ENCODE data around the gene FAM209B.

FAM209B gene

DNA sequence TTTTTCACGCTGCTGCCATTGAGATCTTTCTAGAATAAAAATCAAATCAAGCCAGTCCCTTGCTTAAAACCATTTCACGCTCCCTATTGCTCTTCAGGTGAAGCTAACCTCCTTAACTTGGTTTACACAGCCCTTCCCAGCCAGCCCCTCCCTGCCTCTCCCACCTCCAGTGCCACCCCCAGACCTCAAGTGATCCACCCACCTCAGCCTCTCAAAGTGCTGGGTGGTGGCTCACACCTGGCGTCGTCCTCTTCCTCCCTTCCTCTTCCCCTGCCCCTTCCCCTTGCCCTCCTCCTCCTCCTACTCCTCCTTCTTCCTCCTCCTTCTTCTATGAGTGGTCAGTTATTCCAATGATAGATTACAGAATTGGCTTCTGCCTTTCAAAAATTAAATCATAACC, 42.9 kb downstream of the FAM209B start:
- DNase-seq (ENCODE audit: insufficient read length, low spot score), result no peak
- TF ChIP-seq, protein P1, sequence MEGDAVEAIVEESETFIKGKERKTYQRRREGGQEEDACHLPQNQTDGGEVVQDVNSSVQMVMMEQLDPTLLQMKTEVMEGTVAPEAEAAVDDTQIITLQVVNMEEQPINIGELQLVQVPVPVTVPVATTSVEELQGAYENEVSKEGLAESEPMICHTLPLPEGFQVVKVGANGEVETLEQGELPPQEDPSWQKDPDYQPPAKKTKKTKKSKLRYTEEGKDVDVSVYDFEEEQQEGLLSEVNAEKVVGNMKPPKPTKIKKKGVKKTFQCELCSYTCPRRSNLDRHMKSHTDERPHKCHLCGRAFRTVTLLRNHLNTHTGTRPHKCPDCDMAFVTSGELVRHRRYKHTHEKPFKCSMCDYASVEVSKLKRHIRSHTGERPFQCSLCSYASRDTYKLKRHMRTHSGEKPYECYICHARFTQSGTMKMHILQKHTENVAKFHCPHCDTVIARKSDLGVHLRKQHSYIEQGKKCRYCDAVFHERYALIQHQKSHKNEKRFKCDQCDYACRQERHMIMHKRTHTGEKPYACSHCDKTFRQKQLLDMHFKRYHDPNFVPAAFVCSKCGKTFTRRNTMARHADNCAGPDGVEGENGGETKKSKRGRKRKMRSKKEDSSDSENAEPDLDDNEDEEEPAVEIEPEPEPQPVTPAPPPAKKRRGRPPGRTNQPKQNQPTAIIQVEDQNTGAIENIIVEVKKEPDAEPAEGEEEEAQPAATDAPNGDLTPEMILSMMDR (IDR thresholded peaks at IDR 0.05; ENCODE audit: insufficient read depth, missing control alignments), result no peak
- FAIRE-seq, result no peak

DNA sequence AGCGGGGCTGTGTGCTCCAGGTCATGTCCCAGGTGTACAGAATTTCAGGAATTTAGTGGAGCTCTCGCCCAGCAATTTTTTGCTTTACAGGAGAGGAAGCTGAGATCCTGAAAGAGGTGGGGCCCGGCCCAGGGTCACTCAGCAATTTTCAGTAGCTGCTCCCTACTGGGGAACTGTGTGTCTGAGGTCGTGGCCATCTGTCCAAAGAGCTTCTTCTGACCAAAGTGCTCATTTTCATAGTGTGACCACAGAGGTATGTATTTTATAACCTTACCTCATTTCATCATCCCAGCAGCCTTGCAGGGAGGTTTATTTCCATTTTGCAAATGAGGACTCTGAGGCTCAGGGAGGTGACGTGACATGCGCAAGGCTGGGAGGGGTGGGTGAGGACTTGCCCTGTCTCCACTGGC, 46.3 kb downstream of the FAM209B start:
- TF ChIP-seq, protein P1 (IDR thresholded peaks at IDR 0.05; ENCODE audit: insufficient read depth, missing control alignments), result no peak
- FAIRE-seq (no peak), DNase-seq (ENCODE audit: insufficient read length, low spot score) (no peak)

DNA sequence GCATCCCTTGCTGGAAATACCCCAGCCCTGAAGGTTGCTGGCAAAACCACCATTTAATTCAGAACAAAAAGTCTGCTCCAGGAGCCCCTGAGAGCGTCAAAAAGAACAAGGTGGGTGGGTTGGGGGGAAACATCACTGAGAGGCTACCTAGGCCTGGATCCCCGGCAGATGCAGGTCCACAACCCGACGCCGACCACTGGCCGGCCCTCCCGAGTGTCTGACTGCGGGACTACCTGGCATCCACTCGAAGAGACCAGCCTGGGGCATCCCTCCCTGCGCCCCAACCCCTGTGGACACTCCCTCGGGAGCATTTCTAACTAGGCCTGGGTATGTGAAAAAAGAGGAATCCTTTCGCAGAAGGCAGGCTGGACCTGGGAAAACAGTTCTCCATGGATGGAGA, 47.2 kb downstream of the FAM209B start:
- FAIRE-seq, result no peak
- no peak for DNase-seq (ENCODE audit: insufficient read length, low spot score)
- TF ChIP-seq, protein P1 (IDR thresholded peaks at IDR 0.05; ENCODE audit: insufficient read depth, missing control alignments), result no peak

DNA sequence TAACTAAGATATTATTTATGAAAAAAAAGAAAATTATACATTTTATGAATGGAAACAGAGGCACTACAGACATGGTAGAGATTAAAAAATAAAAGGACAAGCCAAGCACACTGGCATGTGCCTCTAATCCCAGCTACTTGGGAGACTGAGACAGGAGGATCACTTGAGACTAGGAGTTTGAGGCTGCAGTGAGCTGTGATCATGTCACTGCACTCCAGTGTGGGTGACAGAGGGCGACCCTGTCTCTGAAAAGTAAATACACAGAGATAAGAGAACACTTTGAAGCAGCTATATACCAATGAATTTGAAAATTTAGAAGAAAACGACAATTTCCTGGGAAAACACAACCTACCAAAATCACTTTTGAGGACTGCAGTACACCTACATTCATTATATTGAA, 48.7 kb downstream of the FAM209B start:
- DNase-seq (ENCODE audit: insufficient read length, low spot score) (no peak), FAIRE-seq (no peak)
- TF ChIP-seq, protein P1 (IDR thresholded peaks at IDR 0.05; ENCODE audit: insufficient read depth, missing control alignments), result no peak

DNA sequence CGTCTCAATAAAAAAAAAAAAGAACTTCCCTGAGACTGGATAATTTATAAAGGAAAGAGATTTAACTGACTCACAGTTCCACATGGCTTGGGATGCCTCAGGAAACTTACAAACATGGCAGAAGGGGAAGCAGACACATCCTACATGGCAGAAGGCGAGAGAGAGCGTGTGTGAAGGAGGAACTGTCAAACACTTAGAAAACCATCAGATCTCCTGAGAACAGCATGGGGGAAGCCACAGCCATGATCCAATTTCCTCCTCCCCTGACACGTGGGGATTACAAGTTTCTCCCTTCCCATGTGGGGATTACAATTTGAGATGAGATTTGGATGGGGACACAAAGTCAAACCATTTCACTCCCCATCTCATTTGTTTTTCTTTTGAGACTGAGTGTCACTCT, 49.5 kb downstream of the FAM209B start:
- TF ChIP-seq, protein P1 (IDR thresholded peaks at IDR 0.05; ENCODE audit: insufficient read depth, missing control alignments), result no peak
- DNase-seq (ENCODE audit: insufficient read length, low spot score), result no peak
- FAIRE-seq, result no peak

DNA sequence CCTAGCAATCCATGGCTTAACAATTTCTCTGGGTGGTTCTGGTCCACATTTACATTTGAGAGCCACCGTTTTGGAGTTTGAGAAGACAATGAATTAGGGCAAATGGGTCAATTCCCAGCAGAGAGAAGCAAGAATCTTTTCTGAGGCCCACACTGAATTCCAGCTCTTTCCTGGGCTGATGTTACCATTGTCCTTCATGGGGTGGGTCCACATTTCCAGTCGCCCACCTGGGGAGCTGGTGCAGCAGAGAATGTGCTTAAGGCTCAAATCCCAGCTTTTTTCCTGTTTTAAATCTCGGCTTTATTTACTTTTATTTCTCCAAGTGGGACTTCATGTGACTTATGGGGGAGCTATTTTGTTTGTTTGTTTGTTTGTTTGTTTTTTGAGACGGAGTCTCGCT, 51.9 kb downstream of the FAM209B start:
- DNase-seq (ENCODE audit: insufficient read length, low spot score) (no peak), FAIRE-seq (no peak)
- TF ChIP-seq, protein P1 (IDR thresholded peaks at IDR 0.05; ENCODE audit: insufficient read depth, missing control alignments), result no peak
